HepG2 (cell line): ENCODE data around the gene TNNT1. TPM values are rescaled to one million over a fixed set of nuclear protein-coding genes. Genes with fewer than 3 reads are reported as not detected.
A peak's percentile ranks its signal among the peaks of the same experiment; 100 is the strongest.

Source experiments
- ARID4A ChIP-seq: sonication (generic); formaldehyde crosslinking; IDR thresholded peaks from 2 replicates; pipeline ENCODE4 v1.5.0; 2020; ENCODE audit warnings: mild to moderate bottlenecking, missing genetic modification reagents, borderline replicate concordance
- E2F5 ChIP-seq: sonication (generic); formaldehyde crosslinking; conservative IDR thresholded peaks from 2 replicates; pipeline ENCODE4 v1.4.0; 2020; ENCODE audit warnings: missing genetic modification reagents
- FOXC1 ChIP-seq: sonication (generic); formaldehyde crosslinking; IDR thresholded peaks from 2 replicates; pipeline ENCODE4 v1.8.0; 2022; ENCODE audit warnings: mild to moderate bottlenecking, missing genetic modification reagents, borderline replicate concordance
- NRL ChIP-seq: sonication (generic); formaldehyde crosslinking; IDR thresholded peaks from 2 replicates; pipeline ENCODE4 v1.5.0; 2020; ENCODE audit warnings: missing genetic modification reagents, mild to moderate bottlenecking, moderate library complexity, borderline replicate concordance
- UBTF ChIP-seq: sonication (generic); formaldehyde crosslinking; IDR thresholded peaks from 2 replicates; pipeline ENCODE4 v1.4.0; 2020; ENCODE audit warnings: mild to moderate bottlenecking, missing genetic modification reagents
- ZNF296 ChIP-seq: sonication (generic); formaldehyde crosslinking; conservative IDR thresholded peaks from 2 replicates; pipeline ENCODE4 v1.5.0; 2020; ENCODE audit warnings: mild to moderate bottlenecking, missing genetic modification reagents
- polyA plus RNA-seq, 8 experiments: library from polyadenylated mRNA; depleted of rRNA in 3 of 8; stranded (reverse) in 7 of 8; unstranded in 1 of 8; fragments of >200 nt; fragmentation: Illumina TruSeq in 4 of 8; extraction: Trizol in 4 of 8; gene quantifications; 2 replicates each; pipeline versions ENCODE4 v1.2.1 to v1.2.3, GENCODE V29; 2011 to 2016; ENCODE audit warnings: low read depth in 4 of 8, missing spikeins in 1 of 8, mixed read lengths in 1 of 8; ENCODE audit not compliant: insufficient read depth in 1 of 8
- total RNA-seq, 5 experiments: library from RNA; depleted of rRNA; stranded (reverse); fragments of >200 nt; fragmentation: Illumina TruSeq; extraction: Trizol; gene quantifications; 2 replicates each; pipeline ENCODE4 v1.2.3, GENCODE V29; 2016; ENCODE audit warnings: low read depth in 1 of 5

The TNNT1 gene
- total and polyA plus RNA-seq, 2 of the 13 experiments (the other 11 are each of a cell fraction or from before 2014, with no cell fraction given): 1.3 to 2.4 TPM

GRCh38 chr19:55116859-55117662 lies 31.9 kb downstream of the TNNT1 start, which contains the start of gene PPP1R12C (continued):
- peak; percentile 5; the same call in 1 of the 2 replicates for TF ChIP-seq ARID4A (CRISPR knock-in tag)
- 0 out of 2 replicates have a peak, but pooled peaks have one; percentile 9 for TF ChIP-seq ZNF296 (CRISPR knock-in tag)
- TF ChIP-seq FOXC1: 0 out of 2 replicates have a peak, but pooled peaks have one; percentile 4
- no peak for TF ChIP-seq E2F5 (CRISPR knock-in tag)
- 0 out of 2 replicates have a peak, but pooled peaks have one; percentile 10 for TF ChIP-seq NRL (CRISPR knock-in tag)
- TF ChIP-seq UBTF (CRISPR knock-in tag): peak; percentile 33; the same call in 1 of the 2 replicates
